Astrocyte (in vitro differentiated cells and primary cell): Measurements from ENCODE around the gene PVALB.
"Not testable (repeated sequence)": the region's sequence is repeated elsewhere in the genome, so short reads cannot be mapped to it uniquely, and the experiment has no call there.

ENCODE experiments used
- CTCF ChIP-seq: IDR thresholded peaks from 2 replicates; pipeline ENCODE4 v1.5.1; 2011; ENCODE audit warnings: low read depth, mild to moderate bottlenecking, inconsistent platforms, low read length, moderate library complexity; ENCODE audit not compliant: insufficient read depth
- EZH2 ChIP-seq: IDR thresholded peaks from 2 replicates; pipeline ENCODE4 v1.6.1; 2012; ENCODE audit warnings: mild to moderate bottlenecking, low read length, inconsistent platforms; ENCODE audit not compliant: insufficient read depth

GRCh38 chr22:36754881-36755280, 62.0 kb downstream of the PVALB start:
- TF ChIP-seq CTCF, EZH2: not testable (repeated sequence)
